Karpas-422 (cell line): ENCODE results near the gene RSL1D1. TPM values are rescaled to one million over a fixed set of nuclear protein-coding genes. Genes with fewer than 3 reads are reported as not detected.

ENCODE experiments used
- DNase-seq: peaks from one replicate; pipeline ENCODE4 v3.0.0-alpha.2; 2015
- H2AFZ ChIP-seq: fragments of 200-600 bp; sonication (generic); 2 replicates; pipeline ENCODE4 v1.6.1; 2014; ENCODE audit warnings: antibody characterized with exemption, low read length, mixed read lengths
- H3K27ac ChIP-seq: fragments of 200-600 bp; sonication (generic); 2 replicates; pipeline ENCODE4 v1.5.1; 2014; ENCODE audit warnings: mild to moderate bottlenecking, low read length, moderate library complexity
- H3K27me3 ChIP-seq: fragments of 200-600 bp; sonication (generic); 2 replicates; pipeline ENCODE4 v1.6.1; 2014; ENCODE audit warnings: low read length, mixed read lengths
- H3K36me3 ChIP-seq: fragments of 200-600 bp; sonication (generic); 2 replicates; pipeline ENCODE4 v1.6.1; 2014; ENCODE audit warnings: low read length, mixed read lengths; ENCODE audit not compliant: insufficient read depth
- H3K4me1 ChIP-seq: fragments of 200-600 bp; sonication (generic); 2 replicates; pipeline ENCODE4 v1.6.1; 2014; ENCODE audit warnings: mild to moderate bottlenecking, low read length, mixed read lengths
- H3K4me2 ChIP-seq: fragments of 200-600 bp; sonication (generic); 2 replicates; pipeline ENCODE4 v1.6.1; 2014; ENCODE audit warnings: low read length, low read depth, mild to moderate bottlenecking; ENCODE audit not compliant: poor library complexity, severe bottlenecking
- H3K4me3 ChIP-seq: fragments of 200-600 bp; sonication (generic); 2 replicates; pipeline ENCODE4 v1.5.1; 2014; ENCODE audit warnings: mild to moderate bottlenecking, antibody characterized with exemption, low read length, mixed read lengths
- H3K79me2 ChIP-seq: fragments of 200-600 bp; sonication (generic); 2 replicates; pipeline ENCODE4 v1.6.1; 2014; ENCODE audit warnings: mild to moderate bottlenecking, low read length, mixed read lengths
- H3K9ac ChIP-seq: fragments of 200-600 bp; sonication (generic); 2 replicates; pipeline ENCODE4 v1.6.0; 2014; ENCODE audit warnings: low read length
- H3K9me2 ChIP-seq: fragments of 200-600 bp; sonication (generic), shearing (Covaris generic); replicated peaks from 2 replicates; pipeline ENCODE4 v1.6.0; 2014; ENCODE audit warnings: mild to moderate bottlenecking, low read length, moderate library complexity; ENCODE audit not compliant: insufficient read depth
- H3K9me3 ChIP-seq: fragments of 300-700, 200-600 bp; sonication (generic); 2 replicates; pipeline ENCODE4 v1.6.1; 2014; ENCODE audit warnings: low read length, mixed read lengths
- H4K20me1 ChIP-seq: fragments of 200-600 bp; sonication (generic); 2 replicates; pipeline ENCODE4 v1.6.1; 2014; ENCODE audit warnings: mild to moderate bottlenecking, antibody characterized with exemption, low read length, low read depth; ENCODE audit not compliant: insufficient read depth
- total RNA-seq: library from RNA; depleted of rRNA; stranded (reverse); fragments of >200 nt; shearing (Covaris generic); gene quantifications from 2 replicates; pipeline ENCODE4 v1.2.3, GENCODE V29; 2014; ENCODE audit warnings: low replicate concordance

RSL1D1 gene
- total RNA-seq, 1 experiment from 2014 or later = 171 TPM

DNA sequence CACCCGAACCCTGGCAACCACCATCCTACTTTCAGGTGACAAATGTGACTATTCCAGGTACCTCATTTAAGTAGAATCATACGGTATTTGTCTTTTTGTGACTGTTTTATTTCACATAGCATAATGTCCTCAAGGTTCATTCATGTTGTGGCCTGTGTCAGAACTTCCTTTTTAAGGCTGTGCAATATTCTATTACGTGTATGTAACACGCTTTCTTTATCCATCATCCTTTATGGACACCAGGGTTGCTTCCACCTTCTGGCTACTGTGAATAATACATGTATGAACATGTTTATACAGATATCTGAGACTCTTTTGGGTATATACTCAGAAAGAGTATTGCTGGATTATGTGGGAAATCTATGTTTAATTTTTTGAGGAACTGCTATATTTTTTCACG is 28.7 kb upstream of the RSL1D1 start:
- Histone ChIP-seq H3K36me3 (peaks cover 56% of the 10 kb centered on the region), H3K9ac (no peak overlapping the region), H4K20me1 (0 out of 2 replicates have a peak, but pooled peaks cover 4% of the 10 kb centered on the region)

GRCh38 chr16:11877374-11877773 is 26.0 kb upstream of the RSL1D1 start:
- no peak for DNase-seq
- Histone ChIP-seq H3K27me3 (no peaks in the 10 kb centered on the region), H3K4me3 (no peak overlapping the region), H3K9ac (no peak overlapping the region), H3K79me2 (peaks cover 33% of the 10 kb centered on the region), H3K9me2 (no peaks in the 10 kb centered on the region), H2AFZ (no peak overlapping the region), H4K20me1 (0 out of 2 replicates have a peak, but pooled peaks cover 4% of the 10 kb centered on the region), H3K27ac (no peak overlapping the region), H3K4me2 (no peak overlapping the region), H3K4me1 (no peaks in the 10 kb centered on the region), H3K36me3 (peaks cover 60% of the 10 kb centered on the region), H3K9me3 (no peaks in the 10 kb centered on the region)

More for the DNA sequence above, 28.7 kb upstream of the RSL1D1 start:
- H3K27ac ChIP-seq = no peak overlapping the region
- no peak for DNase-seq
- H3K4me1 ChIP-seq = no peaks in the 10 kb centered on the region
- no peaks in the 10 kb centered on the region for H3K27me3 ChIP-seq
- no peaks in the 10 kb centered on the region for H3K9me3 ChIP-seq
- peaks cover 34% of the 10 kb centered on the region for H3K79me2 ChIP-seq
- H3K9me2 ChIP-seq = no peaks in the 10 kb centered on the region
- H2AFZ ChIP-seq = no peak overlapping the region
- H3K4me2 ChIP-seq = no peak overlapping the region
- no peak overlapping the region for H3K4me3 ChIP-seq

GRCh38 chr16:11876306-11876705 is 25.0 kb upstream of the RSL1D1 start:
- H4K20me1 ChIP-seq = 0 out of 2 replicates have a peak, but pooled peaks cover 4% of the 10 kb centered on the region
- H3K27ac ChIP-seq = no peak overlapping the region
- no peaks in the 10 kb centered on the region for H3K27me3 ChIP-seq
- H3K4me2 ChIP-seq = no peak overlapping the region
- no peaks in the 10 kb centered on the region for H3K9me2 ChIP-seq
- H3K79me2 ChIP-seq = peaks cover 35% of the 10 kb centered on the region
- H3K4me3 ChIP-seq = no peak overlapping the region
- peaks cover 59% of the 10 kb centered on the region for H3K36me3 ChIP-seq
- no peak for DNase-seq
- no peak overlapping the region for H2AFZ ChIP-seq
- H3K4me1 ChIP-seq = peaks cover 4% of the 10 kb centered on the region; the same call in 1 of the 2 replicates
- H3K9ac ChIP-seq = no peak overlapping the region
- H3K9me3 ChIP-seq = no peaks in the 10 kb centered on the region

DNA sequence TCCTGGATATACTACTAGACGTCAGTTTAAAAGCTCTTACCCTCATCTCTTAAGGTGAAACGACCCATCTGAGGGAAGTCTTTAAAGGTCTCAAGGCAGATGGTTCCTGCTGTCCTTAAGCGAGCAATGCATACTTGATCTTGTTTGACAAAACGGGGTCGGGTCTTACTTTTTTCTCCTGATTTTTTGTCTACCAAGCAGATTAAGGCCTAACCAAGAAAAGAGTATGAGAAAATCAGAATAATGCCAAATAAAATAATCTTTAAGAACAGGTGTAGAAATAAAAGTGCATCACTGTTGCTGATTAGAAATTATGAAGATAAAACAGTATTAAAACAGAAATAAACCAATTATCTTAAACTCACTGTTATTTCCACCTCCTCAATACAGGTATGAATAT is 24.4 kb upstream of the RSL1D1 start:
- peaks cover 36% of the 10 kb centered on the region for H3K79me2 ChIP-seq
- H3K4me3 ChIP-seq = no peak overlapping the region
- no peak overlapping the region for H3K9ac ChIP-seq
- no peak for DNase-seq
- H3K36me3 ChIP-seq = peaks cover 61% of the 10 kb centered on the region
- H3K27me3 ChIP-seq = no peaks in the 10 kb centered on the region
- no peak overlapping the region for H3K27ac ChIP-seq
- no peak overlapping the region for H3K4me2 ChIP-seq
- no peaks in the 10 kb centered on the region for H3K9me3 ChIP-seq
- H3K4me1 ChIP-seq = peaks cover 4% of the 10 kb centered on the region; the same call in 1 of the 2 replicates
- H4K20me1 ChIP-seq = 0 out of 2 replicates have a peak, but pooled peaks cover 4% of the 10 kb centered on the region
- H3K9me2 ChIP-seq = no peaks in the 10 kb centered on the region
- no peak overlapping the region for H2AFZ ChIP-seq

- Histone ChIP-seq H3K9ac (no peak overlapping the region), H3K9me3 (no peaks in the 10 kb centered on the region), H3K27me3 (no peaks in the 10 kb centered on the region), H3K79me2 (peaks cover 58% of the 10 kb centered on the region), H3K9me2 (no peaks in the 10 kb centered on the region), H2AFZ (no peak overlapping the region), H3K4me2 (no peak overlapping the region), H3K4me1 (peaks cover 4% of the 10 kb centered on the region; the same call in 1 of the 2 replicates), H3K36me3 (peaks cover 62% of the 10 kb centered on the region), H3K27ac (no peak overlapping the region), H4K20me1 (no peaks in the 10 kb centered on the region), H3K4me3 (no peak overlapping the region)
- DNase-seq = no peak
Measured at GRCh38 chr16:11871193-11871592, 19.9 kb upstream of the RSL1D1 start.

DNA sequence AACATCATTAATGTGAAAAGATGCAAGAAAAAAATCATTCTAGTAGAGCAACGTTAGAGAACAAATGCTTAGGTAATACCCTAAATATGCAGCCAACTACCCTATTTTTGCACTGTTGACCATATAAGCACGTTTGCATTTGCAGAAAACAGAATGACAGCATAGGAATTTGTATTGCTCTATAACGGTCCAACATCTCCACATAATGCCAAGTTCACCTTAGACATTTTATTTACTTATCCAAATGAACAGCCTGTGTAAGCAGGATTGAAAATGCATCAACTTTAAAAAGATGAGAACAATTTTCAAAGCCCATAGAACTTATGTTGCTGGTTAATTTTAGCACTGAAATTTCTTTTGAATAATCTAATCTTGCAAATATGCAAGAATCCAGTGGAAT is 19.1 kb upstream of the RSL1D1 start:
- Histone ChIP-seq H3K4me1 (peaks cover 12% of the 10 kb centered on the region), H3K9ac (no peak overlapping the region), H2AFZ (no peak overlapping the region), H3K36me3 (peaks cover 54% of the 10 kb centered on the region), H3K9me3 (no peaks in the 10 kb centered on the region), H3K27me3 (no peaks in the 10 kb centered on the region), H3K9me2 (no peaks in the 10 kb centered on the region), H3K27ac (no peak overlapping the region), H3K79me2 (peaks cover 57% of the 10 kb centered on the region), H3K4me2 (no peak overlapping the region), H4K20me1 (no peaks in the 10 kb centered on the region), H3K4me3 (no peak overlapping the region)
- DNase-seq = no peak

- Histone ChIP-seq H3K9me3 (no peaks in the 10 kb centered on the region), H3K27me3 (no peaks in the 10 kb centered on the region), H3K4me1 (peaks cover 20% of the 10 kb centered on the region), H3K9me2 (no peaks in the 10 kb centered on the region), H3K4me2 (no peak overlapping the region), H3K4me3 (no peak overlapping the region), H3K9ac (no peak overlapping the region), H3K36me3 (peaks cover 54% of the 10 kb centered on the region), H2AFZ (no peak overlapping the region), H4K20me1 (no peaks in the 10 kb centered on the region), H3K79me2 (peaks cover 64% of the 10 kb centered on the region), H3K27ac (no peak overlapping the region)
- no peak for DNase-seq
Measured at GRCh38 chr16:11869353-11870228, 18.2 kb upstream of the RSL1D1 start.

- H3K9me2 ChIP-seq = no peaks in the 10 kb centered on the region
- no peak overlapping the region for H2AFZ ChIP-seq
- H3K79me2 ChIP-seq = peaks cover 69% of the 10 kb centered on the region
- H3K4me2 ChIP-seq = no peak overlapping the region
- H3K27me3 ChIP-seq = no peaks in the 10 kb centered on the region
- H3K9me3 ChIP-seq = no peaks in the 10 kb centered on the region
- no peak for DNase-seq
- H3K27ac ChIP-seq = no peak overlapping the region
- H3K36me3 ChIP-seq = peaks cover 46% of the 10 kb centered on the region
- H3K9ac ChIP-seq = no peak overlapping the region
- peaks cover 20% of the 10 kb centered on the region for H3K4me1 ChIP-seq
- no peaks in the 10 kb centered on the region for H4K20me1 ChIP-seq
- H3K4me3 ChIP-seq = no peak overlapping the region
Measured at GRCh38 chr16:11868412-11868980, 17.2 kb upstream of the RSL1D1 start.
